Measurements from ENCODE around the gene DHX9. TPM values are rescaled to one million over a fixed set of nuclear protein-coding genes. Genes with fewer than 3 reads are reported as not detected.

DHX9 gene
- total and polyA plus RNA-seq, 10 of the 15 experiments (the other 5 are each of a cell fraction or from before 2014, with no cell fraction given): 90.7 to 234 (median 217) TPM

DNA sequence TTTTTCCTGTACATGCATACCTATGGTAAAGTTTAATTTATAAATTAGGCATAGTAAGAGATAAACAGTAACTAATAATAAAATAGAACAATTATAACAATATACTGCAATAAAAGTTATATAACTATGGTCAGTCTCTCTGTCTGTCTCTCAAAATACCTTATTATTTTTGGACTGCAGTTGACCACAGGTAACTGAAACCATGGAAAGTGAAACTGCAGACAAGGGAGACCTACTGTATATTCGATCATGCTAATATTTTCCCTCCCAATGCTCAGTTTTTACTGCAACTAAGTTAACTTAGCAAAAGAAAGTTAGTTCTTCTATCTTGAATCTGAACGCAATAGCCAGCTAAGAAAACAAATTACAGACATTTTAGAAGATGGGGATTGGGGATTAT lies 12.3 kb upstream of the DHX9 start:
- Histone ChIP-seq H3K79me2 (ENCODE audit: control insufficient read depth, insufficient read depth, low read length) (no peaks in the 10 kb centered on the region), H3K9ac (ENCODE audit: control insufficient read depth, insufficient read depth, low read length) (no peak overlapping the region), H2AFZ (ENCODE audit: control insufficient read depth, low read depth, low read length) (no peak overlapping the region), H3K9me3 (replicated peaks; ENCODE audit: control insufficient read depth, insufficient read depth, low read length) (no peaks in the 10 kb centered on the region), H4K20me1 (ENCODE audit: control insufficient read depth, insufficient read depth) (no peaks in the 10 kb centered on the region), H3K27me3 (replicated peaks in 1 of 2; ENCODE audit: control insufficient read depth in 2 of 2, insufficient read depth in 2 of 2, low read length in 1 of 2) (no peaks in the 10 kb centered on the region), H3K4me3 (no peak overlapping the region), H3K36me3 (ENCODE audit: control insufficient read depth in 2 of 2, insufficient read depth in 2 of 2, low read length in 1 of 2) (no peaks in the 10 kb centered on the region), H3K4me2 (ENCODE audit: control insufficient read depth, insufficient read depth) (no peak overlapping the region), H3K4me1 (ENCODE audit: control insufficient read depth, insufficient read depth, low read length) (no peaks in the 10 kb centered on the region), H3K27ac (ENCODE audit: control insufficient read depth, insufficient read depth) (no peak overlapping the region)
- intact Hi-C loops (cut with micrococcal nuclease; ENCODE audit: unreplicated experiment) (no loop called here), in situ Hi-C loops (cut with MboI) (no loop called here)
- no TSS peak for BruUV-seq (replicated peaks)
- no peak for FAIRE-seq
- SMC1A ChIA-PET (ENCODE audit: uncharacterized antibody, unreplicated experiment): interaction anchor here (1.6 to 3.1 kb wide), 3 partner anchors 8 to 44 kb away, joined by 5 to 13 read pairs (median 5); no protein-coding TSS in a partner anchor
- no peak for TF ChIP-seq ZNF622 (IDR thresholded peaks at IDR 0.05)
- TF ChIP-seq SMAD1 (IDR thresholded peaks at IDR 0.05; ENCODE audit: low read depth, partially characterized antibody): no peak
- 0 out of 2 replicates have a peak, but pooled peaks have one; percentile 16 for TF ChIP-seq MEF2A (IDR thresholded peaks at IDR 0.05; ENCODE audit: insufficient read depth, low read depth, low read length)
- peak; percentile 53 for TF ChIP-seq RUNX3 (IDR thresholded peaks at IDR 0.05; ENCODE audit: low read length)
- RAD21 ChIA-PET (ENCODE audit: unreplicated experiment): no interaction called here
- 45% methylated on average over 2 of the region's 2 CpGs for WGBS (ENCODE audit: insufficient coverage, insufficient replicate concordance, low lambda C conversion rate, missing lambda C conversion rate)
- no peak for DNase-seq (ENCODE audit: low read depth, low spot score)
- POLR2A ChIA-PET: no interaction called here
- CTCF ChIA-PET: no interaction called here
- ATAC-seq: peak; percentile 68

DNA sequence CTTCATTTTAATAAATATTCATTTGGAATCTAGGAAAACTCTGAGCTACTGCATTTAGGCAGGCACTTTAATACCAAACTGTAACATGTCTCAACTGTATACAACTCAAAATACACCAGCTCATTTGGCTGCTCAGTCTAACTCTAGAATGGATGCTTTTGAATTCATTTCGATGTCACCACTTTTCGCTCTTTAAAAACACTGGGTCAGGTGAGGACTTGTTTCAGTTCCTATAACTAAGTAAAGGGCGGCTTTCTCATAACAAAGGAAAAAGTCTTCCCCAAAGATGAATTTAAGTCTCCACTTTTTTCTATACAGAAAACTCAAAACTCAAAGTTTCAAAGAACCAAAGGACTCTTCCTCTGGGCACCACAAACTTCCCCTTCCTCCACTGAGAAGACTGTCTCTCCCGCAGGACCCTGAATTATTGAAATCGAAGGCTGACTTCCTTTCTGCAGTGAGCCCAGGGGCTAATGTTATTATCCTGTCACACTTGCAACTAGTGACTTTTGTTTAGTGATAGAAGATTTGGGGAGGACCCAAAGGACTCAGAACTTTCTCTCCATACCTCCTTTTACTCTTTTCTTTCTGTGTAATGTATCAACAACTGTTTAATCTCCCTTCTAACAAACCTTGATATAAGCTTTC lies 9.7 kb upstream of the DHX9 start:
- intact Hi-C loops (cut with micrococcal nuclease; ENCODE audit: unreplicated experiment): no loop called here
- CTCF ChIA-PET: interaction anchor here (0.5 to 1.6 kb wide), 8 partner anchors 9 to 512 kb away, joined by 3 to 7 read pairs (median 3); no protein-coding TSS in a partner anchor
- TF ChIP-seq HCFC1 (IDR thresholded peaks at IDR 0.05; ENCODE audit: low read length) (no peak), FOS (IDR thresholded peaks at IDR 0.05; ENCODE audit: borderline replicate concordance, extremely low read depth, insufficient read length) (no peak), BMI1 (IDR thresholded peaks at IDR 0.05; ENCODE audit: borderline replicate concordance) (no peak), HDGF (IDR thresholded peaks at IDR 0.05) (no peak), RELB (IDR thresholded peaks at IDR 0.05; ENCODE audit: low read depth) (peak; percentile 53; the same call in 1 of the 2 replicates), KDM1A (IDR thresholded peaks at IDR 0.05; ENCODE audit: borderline replicate concordance) (no peak)
- TF ChIP-seq, protein P1, sequence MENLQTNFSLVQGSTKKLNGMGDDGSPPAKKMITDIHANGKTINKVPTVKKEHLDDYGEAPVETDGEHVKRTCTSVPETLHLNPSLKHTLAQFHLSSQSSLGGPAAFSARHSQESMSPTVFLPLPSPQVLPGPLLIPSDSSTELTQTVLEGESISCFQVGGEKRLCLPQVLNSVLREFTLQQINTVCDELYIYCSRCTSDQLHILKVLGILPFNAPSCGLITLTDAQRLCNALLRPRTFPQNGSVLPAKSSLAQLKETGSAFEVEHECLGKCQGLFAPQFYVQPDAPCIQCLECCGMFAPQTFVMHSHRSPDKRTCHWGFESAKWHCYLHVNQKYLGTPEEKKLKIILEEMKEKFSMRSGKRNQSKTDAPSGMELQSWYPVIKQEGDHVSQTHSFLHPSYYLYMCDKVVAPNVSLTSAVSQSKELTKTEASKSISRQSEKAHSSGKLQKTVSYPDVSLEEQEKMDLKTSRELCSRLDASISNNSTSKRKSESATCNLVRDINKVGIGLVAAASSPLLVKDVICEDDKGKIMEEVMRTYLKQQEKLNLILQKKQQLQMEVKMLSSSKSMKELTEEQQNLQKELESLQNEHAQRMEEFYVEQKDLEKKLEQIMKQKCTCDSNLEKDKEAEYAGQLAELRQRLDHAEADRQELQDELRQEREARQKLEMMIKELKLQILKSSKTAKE (IDR thresholded peaks at IDR 0.05; ENCODE audit: low read depth, poor library complexity, severe bottlenecking): no peak
- TF ChIP-seq, protein P2, sequence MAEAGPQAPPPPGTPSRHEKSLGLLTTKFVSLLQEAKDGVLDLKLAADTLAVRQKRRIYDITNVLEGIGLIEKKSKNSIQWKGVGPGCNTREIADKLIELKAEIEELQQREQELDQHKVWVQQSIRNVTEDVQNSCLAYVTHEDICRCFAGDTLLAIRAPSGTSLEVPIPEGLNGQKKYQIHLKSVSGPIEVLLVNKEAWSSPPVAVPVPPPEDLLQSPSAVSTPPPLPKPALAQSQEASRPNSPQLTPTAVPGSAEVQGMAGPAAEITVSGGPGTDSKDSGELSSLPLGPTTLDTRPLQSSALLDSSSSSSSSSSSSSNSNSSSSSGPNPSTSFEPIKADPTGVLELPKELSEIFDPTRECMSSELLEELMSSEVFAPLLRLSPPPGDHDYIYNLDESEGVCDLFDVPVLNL (IDR thresholded peaks at IDR 0.05; ENCODE audit: low read depth, low read length): no peak

More for the DNA sequence above, 9.7 kb upstream of the DHX9 start:
- H3K79me2 ChIP-seq (ENCODE audit: control insufficient read depth, insufficient read depth, low read length): no peaks in the 10 kb centered on the region
- ATAC-seq: peak; percentile 95
- H3K27me3 ChIP-seq (replicated peaks in 1 of 2; ENCODE audit: control insufficient read depth in 2 of 2, insufficient read depth in 2 of 2, low read length in 1 of 2): no peaks in the 10 kb centered on the region
- no peak overlapping the region for H3K27ac ChIP-seq (ENCODE audit: control insufficient read depth, insufficient read depth)
- H3K4me3 ChIP-seq: peak overlapping the region; percentile 46; the same call in 1 of the 2 replicates
- no peak overlapping the region for H3K9ac ChIP-seq (ENCODE audit: control insufficient read depth, insufficient read depth, low read length)
- BruUV-seq (replicated peaks): no TSS peak
- no peaks in the 10 kb centered on the region for H3K36me3 ChIP-seq (ENCODE audit: control insufficient read depth in 2 of 2, insufficient read depth in 2 of 2, low read length in 1 of 2)
- no peaks in the 10 kb centered on the region for H4K20me1 ChIP-seq (ENCODE audit: control insufficient read depth, insufficient read depth)
- H2AFZ ChIP-seq (ENCODE audit: control insufficient read depth, low read depth, low read length): peak overlapping the region; percentile 63
- H3K9me3 ChIP-seq (replicated peaks; ENCODE audit: control insufficient read depth, insufficient read depth, low read length): no peaks in the 10 kb centered on the region
- RAD21 ChIA-PET (ENCODE audit: unreplicated experiment): interaction anchor here (0.9 to 2.6 kb wide), 8 partner anchors 11 to 133 kb away, joined by 3 to 11 read pairs (median 3); no protein-coding TSS in a partner anchor
- POLR2A ChIA-PET: interaction anchor here (0.9 to 2.3 kb wide), 6 partner anchors 8 to 43 kb away, joined by 3 to 15 read pairs (median 4); no protein-coding TSS in a partner anchor
- peak overlapping the region; percentile 26 for H3K4me2 ChIP-seq (ENCODE audit: control insufficient read depth, insufficient read depth)
- no peaks in the 10 kb centered on the region for H3K4me1 ChIP-seq (ENCODE audit: control insufficient read depth, insufficient read depth, low read length)
- FAIRE-seq: peak; percentile 27
- SMC1A ChIA-PET (ENCODE audit: uncharacterized antibody, unreplicated experiment): interaction anchor here (0.6 to 3.1 kb wide), 16 partner anchors 9 to 226 kb away, joined by 3 to 13 read pairs (median 4); no protein-coding TSS in a partner anchor
- WGBS (ENCODE audit: insufficient coverage, insufficient replicate concordance, low lambda C conversion rate, missing lambda C conversion rate): 76% methylated on average over 5 of the region's 5 CpGs
- peak; percentile 21 for DNase-seq (ENCODE audit: low read depth, low spot score)
- in situ Hi-C loops (cut with MboI): no loop called here
